IMR-90 (cell line): Measurements from ENCODE around the gene ALOX12. TPM values are rescaled to one million over a fixed set of nuclear protein-coding genes. Genes with fewer than 3 reads are reported as not detected.

Experiments used
- ATAC-seq: fragments of 200-7000 bp; cut with Tn5 transposase; 2 replicates; pipeline ENCODE4 v1.9.1; 2020; ENCODE audit warnings: low read depth, mild to moderate bottlenecking, moderate library complexity
- BruUV-seq: library from RNA; stranded (reverse); fragments of 400-500 nt; replicated peaks from 2 replicates; lab custom pipeline; 2021; lab: Mats Ljungman, UMichigan
- CTCF ChIA-PET: fragments of 300-600 bp; formaldehyde crosslinking; extraction: SDS; loops from one replicate; lab custom pipeline; 2021; ENCODE audit warnings: antibody characterized with exemption; lab: Yijun Ruan, JAX
- POLR2A ChIA-PET: fragments of 300-600 bp; sonication (Branson Sonifier 250); formaldehyde crosslinking; loops from one replicate; lab custom pipeline; 2022; ENCODE audit warnings: antibody characterized with exemption; ENCODE audit not compliant: unreplicated experiment; lab: Charles Lee
- DNase-seq: peaks from one replicate; pipeline ENCODE4 v3.0.0; 2013
- H2AFZ ChIP-seq: replicated peaks from 2 replicates; pipeline ENCODE3; 2013; ENCODE audit warnings: low read length, mild to moderate bottlenecking; ENCODE audit not compliant: poor library complexity
- H2AK5ac ChIP-seq: 2 replicates; pipeline ENCODE4 v1.6.1; 2013; ENCODE audit warnings: low read depth, low read length, inconsistent platforms
- H2AK9ac ChIP-seq: replicated peaks from 2 replicates; pipeline ENCODE3; 2013; ENCODE audit warnings: mild to moderate bottlenecking, low read depth, low read length, moderate library complexity; ENCODE audit not compliant: poor library complexity
- H2BK120ac ChIP-seq: 2 replicates; pipeline ENCODE4 v1.6.1; 2013; ENCODE audit warnings: low read depth, low read length, inconsistent platforms
- H2BK15ac ChIP-seq: 3 replicates; pipeline ENCODE4 v1.6.1; 2013; ENCODE audit warnings: low read depth, low read length, inconsistent platforms
- H2BK20ac ChIP-seq: 2 replicates; pipeline ENCODE4 v1.6.1; 2013; ENCODE audit warnings: low read depth, mild to moderate bottlenecking, inconsistent platforms, low read length, moderate library complexity
- H2BK5ac ChIP-seq: 2 replicates; pipeline ENCODE4 v1.6.1; 2013; ENCODE audit warnings: mild to moderate bottlenecking, low read depth, low read length, inconsistent platforms; ENCODE audit not compliant: poor library complexity, severe bottlenecking
- H3K14ac ChIP-seq: replicated peaks from 2 replicates; pipeline ENCODE4 v1.6.1; 2013; ENCODE audit warnings: low read depth, low read length, inconsistent platforms
- H3K18ac ChIP-seq: 2 replicates; pipeline ENCODE4 v1.6.1; 2013; ENCODE audit warnings: low read depth, low read length, control low read depth
- H3K23ac ChIP-seq: 2 replicates; pipeline ENCODE4 v1.6.1; 2013; ENCODE audit warnings: low read depth, low read length, inconsistent platforms
- H3K27ac ChIP-seq: 2 replicates; pipeline ENCODE4 v1.5.1; 2013; ENCODE audit warnings: mild to moderate bottlenecking, control low read depth, low read length; ENCODE audit not compliant: insufficient read depth
- H3K27me3 ChIP-seq: 2 replicates; pipeline ENCODE4 v1.6.1; 2013; ENCODE audit warnings: low read length; ENCODE audit not compliant: control insufficient read depth, insufficient read depth
- H3K36me3 ChIP-seq: 2 replicates; pipeline ENCODE4 v1.6.1; 2013; ENCODE audit warnings: low read length, mixed read lengths; ENCODE audit not compliant: control insufficient read depth, insufficient read depth
- H3K4ac ChIP-seq: 2 replicates; pipeline ENCODE4 v1.6.1; 2013; ENCODE audit warnings: low read depth, low read length, inconsistent platforms
- H3K4me1 ChIP-seq: 2 replicates; pipeline ENCODE4 v1.6.1; 2013; ENCODE audit warnings: low read length, mixed read lengths; ENCODE audit not compliant: control insufficient read depth, insufficient read depth
- H3K4me2 ChIP-seq: 2 replicates; pipeline ENCODE4 v1.6.1; 2013; ENCODE audit warnings: low read depth, mild to moderate bottlenecking, control low read depth, low read length, moderate library complexity
- H3K4me3 ChIP-seq: 2 replicates; pipeline ENCODE4 v1.5.1; 2013; ENCODE audit warnings: low read depth, mild to moderate bottlenecking, control low read depth, low read length, moderate library complexity; ENCODE audit not compliant: insufficient read depth
- H3K56ac ChIP-seq: 2 replicates; pipeline ENCODE4 v1.6.1; 2013; ENCODE audit warnings: low read length, inconsistent platforms; ENCODE audit not compliant: insufficient read depth; ENCODE audit errors: extremely low read depth
- H3K79me1 ChIP-seq, 2 experiments: 2 replicates each; pipeline ENCODE4 v1.6.1; 2013; ENCODE audit warnings: low read length in 2 of 2, inconsistent platforms in 1 of 2, low read depth in 1 of 2
- H3K9ac ChIP-seq: 2 replicates; pipeline ENCODE4 v1.6.1; 2013; ENCODE audit warnings: low read depth, low read length, control low read depth
- H3K9me1 ChIP-seq: 2 replicates; pipeline ENCODE4 v1.6.1; 2013; ENCODE audit warnings: low read length, inconsistent platforms; ENCODE audit not compliant: insufficient read depth
- H3K9me3 ChIP-seq: 2 replicates; pipeline ENCODE4 v1.6.1; 2013; ENCODE audit warnings: low read length; ENCODE audit not compliant: control insufficient read depth, insufficient read depth
- H4K20me1 ChIP-seq: 2 replicates; pipeline ENCODE4 v1.6.1; 2013; ENCODE audit warnings: low read length, inconsistent platforms; ENCODE audit not compliant: insufficient read depth
- H4K5ac ChIP-seq: 2 replicates; pipeline ENCODE4 v1.6.1; 2013; ENCODE audit warnings: mild to moderate bottlenecking, low read depth, low read length, control low read depth
- H4K8ac ChIP-seq, 2 experiments: 2 replicates each; pipeline ENCODE4 v1.6.1; 2013; ENCODE audit warnings: low read depth in 2 of 2, low read length in 2 of 2, control low read depth in 1 of 2, inconsistent platforms in 1 of 2
- H4K91ac ChIP-seq: 2 replicates; pipeline ENCODE4 v1.6.1; 2013; ENCODE audit warnings: low read depth, low read length, inconsistent platforms; ENCODE audit not compliant: insufficient read depth
- BHLHE40 ChIP-seq: fragments of 150-350 bp; IDR thresholded peaks from 2 replicates; pipeline ENCODE4 v1.6.1; 2016; ENCODE audit warnings: mild to moderate bottlenecking, low read depth, low read length
- CEBPB ChIP-seq: IDR thresholded peaks from 2 replicates; pipeline ENCODE4 v1.6.1; 2012; ENCODE audit warnings: low read depth, low read length, improper control_type of control experiment
- CHD1 ChIP-seq: IDR thresholded peaks from 2 replicates; pipeline ENCODE4 v1.6.1; 2012; ENCODE audit warnings: low read depth, low read length, improper control_type of control experiment
- FOS ChIP-seq: fragments of 150-350 bp; IDR thresholded peaks from 2 replicates; pipeline ENCODE4 v1.6.1; 2016; ENCODE audit warnings: low read depth, low read length
- MAFK ChIP-seq: IDR thresholded peaks from 2 replicates; pipeline ENCODE4 v1.6.1; 2012; ENCODE audit warnings: low read depth, low read length, improper control_type of control experiment
- MAZ ChIP-seq: IDR thresholded peaks from 2 replicates; pipeline ENCODE4 v1.6.1; 2012; ENCODE audit warnings: low read depth, mild to moderate bottlenecking, low read length, improper control_type of control experiment, moderate library complexity, borderline replicate concordance
- MXI1 ChIP-seq: IDR thresholded peaks from 2 replicates; pipeline ENCODE4 v1.6.1; 2012; ENCODE audit warnings: low read depth, mild to moderate bottlenecking, low read length, moderate library complexity, borderline replicate concordance
- NFE2L2 ChIP-seq: fragments of 150-350 bp; IDR thresholded peaks from 2 replicates; pipeline ENCODE4 v1.6.1; 2016; ENCODE audit warnings: low read depth, mild to moderate bottlenecking, low read length
- RAD21 ChIP-seq: IDR thresholded peaks from 2 replicates; pipeline ENCODE4 v1.6.1; 2012; ENCODE audit warnings: low read length, improper control_type of control experiment
- RCOR1 ChIP-seq: IDR thresholded peaks from 2 replicates; pipeline ENCODE4 v1.6.1; 2012; ENCODE audit warnings: mild to moderate bottlenecking, low read length, improper control_type of control experiment; ENCODE audit not compliant: insufficient replicate concordance
- RFX5 ChIP-seq: IDR thresholded peaks from 2 replicates; pipeline ENCODE4 v1.8.0; 2012; ENCODE audit warnings: low read depth, mild to moderate bottlenecking, low read length, moderate library complexity
- WGBS, 2 experiments: methylation state at CpG; one replicate each; pipeline versions ENCODE4 v1.1.5 to v1.1.7; 2013; ENCODE audit warnings: missing lambda C conversion rate in 2 of 2; ENCODE audit not compliant: insufficient read length in 1 of 2; ENCODE audit errors: extremely low coverage in 2 of 2; 5-methylcytosine and 5-hydroxymethylcytosine counted together
- dilution Hi-C: fragments of 300-500 bp; cut with HindIII; formaldehyde crosslinking; loops from one replicate; pipeline ENCODE4 v1.14.3; 2018; ENCODE audit warnings: low sequenced_read_pairs; ENCODE audit not compliant: unreplicated experiment
- in situ Hi-C: fragments of 300-500 bp; cut with MboI; formaldehyde crosslinking; loops from 3 replicates; pipeline ENCODE4 v1.14.3; 2019; ENCODE audit warnings: low sequenced_read_pairs, inconsistent platforms, mixed read lengths
- intact Hi-C: fragments of 100-400 bp; cut with micrococcal nuclease; formaldehyde crosslinking; loops from 2 replicates; pipeline ENCODE4 v1.10.0; 2022
- polyA plus RNA-seq, 3 experiments: library from polyadenylated mRNA; depleted of rRNA; stranded (reverse); fragments of >200 nt; gene quantifications; 2 replicates each; pipeline ENCODE4 v1.2.3, GENCODE V29; 2012; ENCODE audit warnings: low replicate concordance in 1 of 3
- total RNA-seq: library from RNA; depleted of rRNA; stranded (reverse); fragments of >200 nt; gene quantifications from 2 replicates; pipeline ENCODE4 v1.2.3, GENCODE V29; 2012
- TF ChIP-seq, protein P1 (sequence below): fragments of 150-350 bp; IDR thresholded peaks from 2 replicates; pipeline ENCODE4 v1.6.1; 2016; ENCODE audit warnings: low read depth, mild to moderate bottlenecking, low read length, moderate library complexity, borderline replicate concordance
- TF ChIP-seq, protein P2 (sequence below): fragments of 150-350 bp; IDR thresholded peaks from 2 replicates; pipeline ENCODE4 v1.6.1; 2017; ENCODE audit warnings: mild to moderate bottlenecking, antibody characterized with exemption, low read length, low read depth
- TF ChIP-seq, protein P3 (sequence below): conservative IDR thresholded peaks from 2 replicates; pipeline ENCODE4 v1.5.1; 2012; ENCODE audit warnings: mild to moderate bottlenecking, low read depth, low read length, improper control_type of control experiment

ALOX12 gene
- total and polyA plus RNA-seq, 2 of the 4 experiments (the other 2 are of a cell fraction) = 0.03 TPM; not detected in 1

DNA sequence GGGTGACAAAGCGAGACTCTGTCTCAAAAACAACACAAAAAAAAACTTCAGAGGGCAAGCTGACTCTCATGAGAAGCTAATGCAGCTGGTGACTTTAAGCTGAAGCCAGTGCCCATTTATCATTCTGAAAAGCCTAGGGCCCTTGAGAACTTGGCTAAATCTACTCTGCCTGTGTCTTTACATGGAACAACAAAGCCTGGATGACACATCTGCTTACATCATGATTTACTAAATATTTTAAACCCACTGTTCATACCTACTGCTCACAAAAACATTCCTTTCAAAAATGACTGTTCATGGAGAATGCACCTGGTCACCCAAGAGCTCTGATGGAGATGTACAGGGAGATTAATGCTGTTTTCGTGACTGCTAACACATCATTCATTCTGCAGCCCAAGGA, 6.1 kb upstream of the ALOX12 start:
- Histone ChIP-seq H3K9ac (no peak overlapping the region), H2BK120ac (no peak overlapping the region), H3K27me3 (no peaks in the 10 kb centered on the region; the same call in 1 of the 2 replicates), H2BK5ac (no peak overlapping the region), H4K20me1 (no peaks in the 10 kb centered on the region; the same call in 1 of the 2 replicates), H2AK5ac (no peak overlapping the region), H2BK15ac (no peak overlapping the region), H3K4me1 (no peaks in the 10 kb centered on the region), H3K79me1 (no peaks in the 10 kb centered on the region), H3K9me1 (no peaks in the 10 kb centered on the region), H4K8ac (no peak overlapping the region), H3K56ac (no peak overlapping the region), H2AFZ (no peak overlapping the region), H3K4ac (no peak overlapping the region), H4K5ac (no peak overlapping the region), H3K23ac (no peak overlapping the region), H3K9me3 (no peaks in the 10 kb centered on the region), H3K18ac (no peak overlapping the region), H2AK9ac (no peak overlapping the region), H3K36me3 (no peaks in the 10 kb centered on the region), H3K4me3 (no peak overlapping the region), H3K14ac (no peak overlapping the region), H3K27ac (no peak overlapping the region), H3K4me2 (no peak overlapping the region), H4K91ac (no peak overlapping the region), H2BK20ac (no peak overlapping the region)
- CTCF ChIA-PET = no interaction called here
- 40% methylated on average over 1 of the region's 2 CpGs; no CpG with 5 or more reads in 1 of the 2 experiments for WGBS, 2 experiments
- BruUV-seq = no TSS peak
- ATAC-seq (no peak), DNase-seq (no peak)
- POLR2A ChIA-PET = no interaction called here
- in situ Hi-C loops = no loop called here
- dilution Hi-C loops = no loop called here
- TF ChIP-seq BHLHE40 (no peak), FOS (no peak), CHD1 (no peak), RFX5 (no peak), RCOR1 (no peak), MAZ (no peak), MXI1 (no peak), RAD21 (no peak), MAFK (no peak), NFE2L2 (no peak), CEBPB (no peak)
- TF ChIP-seq, protein P1, sequence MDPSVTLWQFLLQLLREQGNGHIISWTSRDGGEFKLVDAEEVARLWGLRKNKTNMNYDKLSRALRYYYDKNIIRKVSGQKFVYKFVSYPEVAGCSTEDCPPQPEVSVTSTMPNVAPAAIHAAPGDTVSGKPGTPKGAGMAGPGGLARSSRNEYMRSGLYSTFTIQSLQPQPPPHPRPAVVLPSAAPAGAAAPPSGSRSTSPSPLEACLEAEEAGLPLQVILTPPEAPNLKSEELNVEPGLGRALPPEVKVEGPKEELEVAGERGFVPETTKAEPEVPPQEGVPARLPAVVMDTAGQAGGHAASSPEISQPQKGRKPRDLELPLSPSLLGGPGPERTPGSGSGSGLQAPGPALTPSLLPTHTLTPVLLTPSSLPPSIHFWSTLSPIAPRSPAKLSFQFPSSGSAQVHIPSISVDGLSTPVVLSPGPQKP = no peak
- TF ChIP-seq, protein P2, sequence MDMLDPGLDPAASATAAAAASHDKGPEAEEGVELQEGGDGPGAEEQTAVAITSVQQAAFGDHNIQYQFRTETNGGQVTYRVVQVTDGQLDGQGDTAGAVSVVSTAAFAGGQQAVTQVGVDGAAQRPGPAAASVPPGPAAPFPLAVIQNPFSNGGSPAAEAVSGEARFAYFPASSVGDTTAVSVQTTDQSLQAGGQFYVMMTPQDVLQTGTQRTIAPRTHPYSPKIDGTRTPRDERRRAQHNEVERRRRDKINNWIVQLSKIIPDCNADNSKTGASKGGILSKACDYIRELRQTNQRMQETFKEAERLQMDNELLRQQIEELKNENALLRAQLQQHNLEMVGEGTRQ = no peak
- TF ChIP-seq, protein P3, sequence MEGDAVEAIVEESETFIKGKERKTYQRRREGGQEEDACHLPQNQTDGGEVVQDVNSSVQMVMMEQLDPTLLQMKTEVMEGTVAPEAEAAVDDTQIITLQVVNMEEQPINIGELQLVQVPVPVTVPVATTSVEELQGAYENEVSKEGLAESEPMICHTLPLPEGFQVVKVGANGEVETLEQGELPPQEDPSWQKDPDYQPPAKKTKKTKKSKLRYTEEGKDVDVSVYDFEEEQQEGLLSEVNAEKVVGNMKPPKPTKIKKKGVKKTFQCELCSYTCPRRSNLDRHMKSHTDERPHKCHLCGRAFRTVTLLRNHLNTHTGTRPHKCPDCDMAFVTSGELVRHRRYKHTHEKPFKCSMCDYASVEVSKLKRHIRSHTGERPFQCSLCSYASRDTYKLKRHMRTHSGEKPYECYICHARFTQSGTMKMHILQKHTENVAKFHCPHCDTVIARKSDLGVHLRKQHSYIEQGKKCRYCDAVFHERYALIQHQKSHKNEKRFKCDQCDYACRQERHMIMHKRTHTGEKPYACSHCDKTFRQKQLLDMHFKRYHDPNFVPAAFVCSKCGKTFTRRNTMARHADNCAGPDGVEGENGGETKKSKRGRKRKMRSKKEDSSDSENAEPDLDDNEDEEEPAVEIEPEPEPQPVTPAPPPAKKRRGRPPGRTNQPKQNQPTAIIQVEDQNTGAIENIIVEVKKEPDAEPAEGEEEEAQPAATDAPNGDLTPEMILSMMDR = no peak
- intact Hi-C loops = no loop called here
